ENCODE measurements around the gene PPIL1. TPM values are rescaled to one million over a fixed set of nuclear protein-coding genes. Genes with fewer than 3 reads are reported as not detected.

The PPIL1 gene
- total and polyA plus RNA-seq, 2 of the 8 experiments (the other 6 are each of a cell fraction or from before 2014, with no cell fraction given), result 83.7 to 86.5 TPM

DNA sequence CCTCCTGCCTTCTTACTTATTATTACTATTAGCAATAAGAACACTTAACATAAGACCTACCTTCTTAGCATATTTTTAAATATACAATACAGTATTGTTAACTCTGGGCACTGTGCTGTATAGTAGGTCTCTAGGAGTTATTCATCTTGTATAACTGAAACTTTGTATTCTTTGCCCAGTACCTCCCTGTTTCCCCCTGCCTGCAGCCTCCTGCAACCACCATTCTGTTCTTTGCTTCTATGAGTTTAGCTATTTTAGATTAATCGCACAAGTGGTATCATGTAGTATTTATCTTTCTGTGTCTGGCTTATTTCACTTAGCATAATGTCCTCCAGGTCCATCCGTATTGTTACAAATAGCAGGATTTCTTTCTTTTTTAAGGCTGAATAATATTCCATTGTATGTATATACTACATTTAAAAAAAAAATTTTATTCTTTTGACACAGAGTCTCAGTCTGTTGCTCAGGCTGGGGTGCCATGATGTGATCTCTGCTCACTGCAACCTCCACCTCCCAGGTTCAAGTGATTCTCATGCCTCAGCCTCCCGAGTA lies 15.6 kb upstream of the PPIL1 start:
- H2BK120ac ChIP-seq (replicated peaks; ENCODE audit: low read depth, low read length), result no peak overlapping the region
- H3K27ac ChIP-seq (ENCODE audit: low read depth, low read length), result no peak overlapping the region
- ChIA-PET CTCF (ENCODE audit: partially characterized antibody) (interaction anchor here (0.6 to 4.6 kb wide), 5 partner anchors 24 to 560 kb away, joined by 3 to 18 read pairs (median 5); no protein-coding TSS in a partner anchor), POLR2A (ENCODE audit: partially characterized antibody) (interaction anchor here (2.3 kb wide), 1 partner anchor 16 kb away, joined by 9 read pairs; the partner anchor contains the start of gene PPIL1)
- H3K79me1 ChIP-seq (ENCODE audit: low read depth, low read length), result no peaks in the 10 kb centered on the region
- H2AFZ ChIP-seq (ENCODE audit: low read length), result no peak overlapping the region
- no peak for TF ChIP-seq E2F6 (IDR thresholded peaks at IDR 0.05)
- TF ChIP-seq, protein P1, sequence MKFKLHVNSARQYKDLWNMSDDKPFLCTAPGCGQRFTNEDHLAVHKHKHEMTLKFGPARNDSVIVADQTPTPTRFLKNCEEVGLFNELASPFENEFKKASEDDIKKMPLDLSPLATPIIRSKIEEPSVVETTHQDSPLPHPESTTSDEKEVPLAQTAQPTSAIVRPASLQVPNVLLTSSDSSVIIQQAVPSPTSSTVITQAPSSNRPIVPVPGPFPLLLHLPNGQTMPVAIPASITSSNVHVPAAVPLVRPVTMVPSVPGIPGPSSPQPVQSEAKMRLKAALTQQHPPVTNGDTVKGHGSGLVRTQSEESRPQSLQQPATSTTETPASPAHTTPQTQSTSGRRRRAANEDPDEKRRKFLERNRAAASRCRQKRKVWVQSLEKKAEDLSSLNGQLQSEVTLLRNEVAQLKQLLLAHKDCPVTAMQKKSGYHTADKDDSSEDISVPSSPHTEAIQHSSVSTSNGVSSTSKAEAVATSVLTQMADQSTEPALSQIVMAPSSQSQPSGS (IDR thresholded peaks at IDR 0.05; ENCODE audit: low read length), result no peak
- TF ChIP-seq TAF1 (IDR thresholded peaks at IDR 0.05; ENCODE audit: low read depth, low read length), result no peak
- TF ChIP-seq TAF7 (optimal IDR thresholded peaks at IDR 0.05; ENCODE audit: borderline replicate concordance, low read depth, low read length), result no peak
- TF ChIP-seq, protein P2, sequence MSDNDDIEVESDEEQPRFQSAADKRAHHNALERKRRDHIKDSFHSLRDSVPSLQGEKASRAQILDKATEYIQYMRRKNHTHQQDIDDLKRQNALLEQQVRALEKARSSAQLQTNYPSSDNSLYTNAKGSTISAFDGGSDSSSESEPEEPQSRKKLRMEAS (IDR thresholded peaks at IDR 0.05), result no peak
- no peak for TF ChIP-seq YY1 (IDR thresholded peaks at IDR 0.05; ENCODE audit: low read depth, low read length)
- no peak overlapping the region for H2BK20ac ChIP-seq (ENCODE audit: low read length)
- H3K4me1 ChIP-seq (replicated peaks in 1 of 4; ENCODE audit: control insufficient read depth in 3 of 4, insufficient read depth in 4 of 4, low read length in 3 of 4), result no peaks in the 10 kb centered on the region; a peak in 1 of 7 replicates
- H3K14ac ChIP-seq (ENCODE audit: insufficient read length), result no peak overlapping the region
- no peak overlapping the region for H3K23ac ChIP-seq (ENCODE audit: insufficient read length)
- no peak overlapping the region for H2AK5ac ChIP-seq (ENCODE audit: low read depth, low read length)
- no peaks in the 10 kb centered on the region; the same call in 1 of the 2 replicates for H3K23me2 ChIP-seq (ENCODE audit: low read depth, low read length)
- no peak overlapping the region for H3K18ac ChIP-seq (ENCODE audit: extremely low read depth, low read length)
- no peak overlapping the region for H3K4me2 ChIP-seq (ENCODE audit: insufficient read depth in 1 of 2, low read depth in 2 of 2, low read length in 2 of 2)
- no peak overlapping the region for H4K8ac ChIP-seq (ENCODE audit: extremely low read depth, insufficient read depth, low read length)
- H4K20me1 ChIP-seq (replicated peaks in 1 of 2; ENCODE audit: control insufficient read depth in 1 of 2, insufficient read depth in 2 of 2, low read length in 2 of 2), result peaks cover 0 to 3% of the 10 kb centered on the region in 2 experiments
- H3K9ac ChIP-seq (replicated peaks in 1 of 4; ENCODE audit: extremely low read depth in 1 of 4, low read depth in 3 of 4, low read length in 3 of 4), result no peak overlapping the region
- no peak overlapping the region for H2BK12ac ChIP-seq (ENCODE audit: low read depth, low read length)
- H4K5ac ChIP-seq (ENCODE audit: insufficient read length, low read depth, low read length), result no peak overlapping the region
- H2BK5ac ChIP-seq (ENCODE audit: low read depth, low read length), result no peak overlapping the region
- H3K79me2 ChIP-seq (ENCODE audit: control insufficient read depth in 1 of 2, insufficient read depth in 2 of 2, low read length in 2 of 2), result no peaks in the 10 kb centered on the region
- 90% methylated on average over 3 of the region's 3 CpGs; no CpG with 5 or more reads in 1 of the 2 experiments for WGBS, 2 experiments (ENCODE audit: extremely low coverage in 1 of 2, insufficient coverage in 1 of 2, insufficient read length in 1 of 2, insufficient replicate concordance in 2 of 2, low coverage in 1 of 2, low lambda C conversion rate in 2 of 2, missing lambda C conversion rate in 1 of 2)
- DNase-seq (ENCODE audit: low read depth in 1 of 2, low spot score in 2 of 2), result no peak
- no peak overlapping the region for H3K56ac ChIP-seq (replicated peaks; ENCODE audit: insufficient read length, low read depth, low read length)
- H3K36me3 ChIP-seq (ENCODE audit: control insufficient read depth in 2 of 4, insufficient read depth in 4 of 4, low read length in 3 of 4), result no peaks in the 10 kb centered on the region
- H2BK15ac ChIP-seq (ENCODE audit: low read length), result no peak overlapping the region
- no peak overlapping the region for H3K4ac ChIP-seq (replicated peaks; ENCODE audit: insufficient read length, low read depth, low read length)
- H4K91ac ChIP-seq (replicated peaks; ENCODE audit: insufficient read length, low read length), result no peak overlapping the region
- no peaks in the 10 kb centered on the region for H3K27me3 ChIP-seq (replicated peaks in 1 of 4; ENCODE audit: control insufficient read depth in 3 of 4, extremely low read depth in 1 of 4, insufficient read depth in 3 of 4, low read length in 3 of 4)
- H3K4me3 ChIP-seq (ENCODE audit: extremely low read depth in 1 of 4, insufficient read depth in 2 of 4, low read depth in 3 of 4, low read length in 4 of 4), result no peak overlapping the region
- no peaks in the 10 kb centered on the region for H3K9me3 ChIP-seq (ENCODE audit: insufficient read depth in 2 of 2, low read depth in 1 of 2, low read length in 1 of 2)
- no peak for FAIRE-seq
